Fibroblast of lung (primary cell): ENCODE measurements around the gene CHST11. TPM values are rescaled to one million over a fixed set of nuclear protein-coding genes. Genes with fewer than 3 reads are reported as not detected.

Experiments
- DNase-seq, 2 donors: peaks; one replicate each; pipeline versions ENCODE4 v3.0.0 to v3.0.0-alpha.2; 2010; ENCODE audit warnings: low read depth in 2 of 2
- H2AFZ ChIP-seq: 2 replicates; pipeline ENCODE4 v1.5.1; 2012; ENCODE audit warnings: low read length, control low read depth, inconsistent platforms
- H3K27ac ChIP-seq: 2 replicates; pipeline ENCODE4 v1.5.1; 2011; ENCODE audit warnings: low read length, control low read depth; ENCODE audit not compliant: insufficient read depth
- H3K27me3 ChIP-seq: 2 replicates; pipeline ENCODE4 v1.5.1; 2011; ENCODE audit warnings: mild to moderate bottlenecking, low read length; ENCODE audit not compliant: control insufficient read depth, insufficient read depth
- H3K36me3 ChIP-seq: 2 replicates; pipeline ENCODE4 v1.5.1; 2011; ENCODE audit warnings: low read length; ENCODE audit not compliant: control insufficient read depth, insufficient read depth
- H3K4me1 ChIP-seq: 2 replicates; pipeline ENCODE4 v1.5.1; 2011; ENCODE audit warnings: low read length; ENCODE audit not compliant: control insufficient read depth, insufficient read depth; ENCODE audit errors: extremely low read depth
- H3K4me2 ChIP-seq: 2 replicates; pipeline ENCODE4 v1.5.1; 2011; ENCODE audit warnings: low read length, control low read depth; ENCODE audit not compliant: insufficient read depth; ENCODE audit errors: extremely low read depth
- H3K4me3 ChIP-seq, 4 experiments: fragments of 200-600 bp in 1 of 4; sonication (generic) in 1 of 4; replicated peaks in 1 of 4; 2 replicates each; pipeline ENCODE4 v1.5.1; 2011 to 2016; ENCODE audit warnings: low read length in 4 of 4, low read depth in 3 of 4, mild to moderate bottlenecking in 3 of 4, control low read depth in 2 of 4, inconsistent platforms in 1 of 4, mixed read lengths in 1 of 4; ENCODE audit not compliant: insufficient read depth in 1 of 4; ENCODE audit errors: control extremely low read depth in 1 of 4
- H3K79me2 ChIP-seq: 2 replicates; pipeline ENCODE4 v1.5.1; 2012; ENCODE audit warnings: mild to moderate bottlenecking, low read length, inconsistent platforms; ENCODE audit not compliant: control insufficient read depth, insufficient read depth
- H3K9ac ChIP-seq: 2 replicates; pipeline ENCODE4 v1.5.1; 2011; ENCODE audit warnings: mild to moderate bottlenecking, low read length, control low read depth; ENCODE audit not compliant: insufficient read depth
- H3K9me3 ChIP-seq: 2 replicates; pipeline ENCODE4 v1.5.1; 2012; ENCODE audit warnings: low read depth, low read length; ENCODE audit not compliant: control insufficient read depth, insufficient read depth
- H4K20me1 ChIP-seq: 2 replicates; pipeline ENCODE4 v1.5.1; 2011; ENCODE audit warnings: low read length; ENCODE audit not compliant: control insufficient read depth, insufficient read depth; ENCODE audit errors: extremely low read depth
- EZH2 ChIP-seq: IDR thresholded peaks from 2 replicates; pipeline ENCODE4 v1.5.1; 2012; ENCODE audit warnings: low read length, control low read depth, mild to moderate bottlenecking; ENCODE audit errors: missing control alignments
- polyA plus RNA-seq, 2 donors: library from polyadenylated mRNA; depleted of rRNA in 1 of 2; stranded (reverse) in 1 of 2; unstranded in 1 of 2; fragments of >200 nt; gene quantifications; 2 replicates each; pipeline ENCODE4 v1.2.1, GENCODE V29; 2011 to 2012; ENCODE audit warnings: missing spikeins in 1 of 2
- total RNA-seq: library from RNA; depleted of rRNA; stranded (reverse); fragments of >200 nt; gene quantifications from 2 replicates; pipeline ENCODE4 v1.2.1, GENCODE V29; 2014
- TF ChIP-seq, protein P1 (sequence below), 2 donors: IDR thresholded peaks in 1 of 2; conservative IDR thresholded peaks in 1 of 2; 1 replicate in 1 of 2; 2 replicates in 1 of 2; pipeline ENCODE4 v1.5.1; 2011 to 2012; ENCODE audit warnings: low read length in 2 of 2, control low read depth in 1 of 2, inconsistent platforms in 1 of 2, low read depth in 1 of 2, mild to moderate bottlenecking in 1 of 2

The CHST11 gene
- total and polyA plus RNA-seq, 2 donors (not counting 1 experiment from before 2014, with no cell fraction given), result 3.5 to 9.1 TPM

GRCh38 chr12:104450700-104451099, 6.0 kb upstream of the CHST11 start:
- DNase-seq, result no peak
- TF ChIP-seq EZH2, result no peak
- TF ChIP-seq, protein P1, sequence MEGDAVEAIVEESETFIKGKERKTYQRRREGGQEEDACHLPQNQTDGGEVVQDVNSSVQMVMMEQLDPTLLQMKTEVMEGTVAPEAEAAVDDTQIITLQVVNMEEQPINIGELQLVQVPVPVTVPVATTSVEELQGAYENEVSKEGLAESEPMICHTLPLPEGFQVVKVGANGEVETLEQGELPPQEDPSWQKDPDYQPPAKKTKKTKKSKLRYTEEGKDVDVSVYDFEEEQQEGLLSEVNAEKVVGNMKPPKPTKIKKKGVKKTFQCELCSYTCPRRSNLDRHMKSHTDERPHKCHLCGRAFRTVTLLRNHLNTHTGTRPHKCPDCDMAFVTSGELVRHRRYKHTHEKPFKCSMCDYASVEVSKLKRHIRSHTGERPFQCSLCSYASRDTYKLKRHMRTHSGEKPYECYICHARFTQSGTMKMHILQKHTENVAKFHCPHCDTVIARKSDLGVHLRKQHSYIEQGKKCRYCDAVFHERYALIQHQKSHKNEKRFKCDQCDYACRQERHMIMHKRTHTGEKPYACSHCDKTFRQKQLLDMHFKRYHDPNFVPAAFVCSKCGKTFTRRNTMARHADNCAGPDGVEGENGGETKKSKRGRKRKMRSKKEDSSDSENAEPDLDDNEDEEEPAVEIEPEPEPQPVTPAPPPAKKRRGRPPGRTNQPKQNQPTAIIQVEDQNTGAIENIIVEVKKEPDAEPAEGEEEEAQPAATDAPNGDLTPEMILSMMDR (conservative IDR thresholded peaks at IDR 0.05 in 1 of 2, IDR thresholded peaks at IDR 0.05 in 1 of 2; ENCODE audit: low read depth in 1 of 2, low read length in 2 of 2), result no peak
- no peak overlapping the region for H3K4me3 ChIP-seq
- no peak overlapping the region for H3K9ac ChIP-seq
- no peak overlapping the region for H2AFZ ChIP-seq
- H3K79me2 ChIP-seq, result no peaks in the 10 kb centered on the region
- H3K4me1 ChIP-seq, result peaks cover 6% of the 10 kb centered on the region
- no peaks in the 10 kb centered on the region for H4K20me1 ChIP-seq
- no peaks in the 10 kb centered on the region for H3K36me3 ChIP-seq
- H3K4me2 ChIP-seq, result no peak overlapping the region
- no peaks in the 10 kb centered on the region for H3K27me3 ChIP-seq
- H3K9me3 ChIP-seq, result no peaks in the 10 kb centered on the region
- H3K27ac ChIP-seq, result no peak overlapping the region

DNA sequence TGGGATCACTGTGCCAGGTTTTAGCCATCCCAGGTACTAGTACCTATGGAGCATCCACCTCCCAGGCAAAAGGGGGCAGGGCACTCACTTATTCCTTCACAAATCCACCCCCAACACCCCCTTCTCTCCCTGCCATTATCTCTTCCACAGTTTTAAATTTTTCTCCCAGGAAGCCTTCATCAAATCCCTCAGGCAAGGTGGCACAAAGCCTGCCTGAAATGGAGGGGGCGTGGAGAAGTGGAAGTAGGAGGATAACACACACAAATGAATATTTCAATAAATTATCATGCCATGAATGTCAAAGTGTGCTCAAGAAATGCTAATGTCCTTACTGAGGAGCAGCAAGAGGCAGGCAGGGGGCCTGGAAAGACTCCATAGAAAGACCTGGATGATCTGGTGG, 4.7 kb upstream of the CHST11 start:
- no peak overlapping the region for H3K4me3 ChIP-seq
- no peak overlapping the region for H3K4me2 ChIP-seq
- no peak for TF ChIP-seq EZH2
- TF ChIP-seq, protein P1 (conservative IDR thresholded peaks at IDR 0.05 in 1 of 2, IDR thresholded peaks at IDR 0.05 in 1 of 2; ENCODE audit: low read depth in 1 of 2, low read length in 2 of 2), result no peak
- no peak overlapping the region for H2AFZ ChIP-seq
- no peaks in the 10 kb centered on the region for H3K36me3 ChIP-seq
- no peaks in the 10 kb centered on the region for H3K27me3 ChIP-seq
- DNase-seq, result no peak
- no peaks in the 10 kb centered on the region for H3K9me3 ChIP-seq
- peaks cover 6% of the 10 kb centered on the region for H3K4me1 ChIP-seq
- H3K79me2 ChIP-seq, result no peaks in the 10 kb centered on the region
- no peak overlapping the region for H3K27ac ChIP-seq
- no peak overlapping the region for H3K9ac ChIP-seq
- H4K20me1 ChIP-seq, result no peaks in the 10 kb centered on the region

GRCh38 chr12:104453133-104453532, 3.6 kb upstream of the CHST11 start:
- no peaks in the 10 kb centered on the region for H3K36me3 ChIP-seq
- TF ChIP-seq EZH2, result no peak
- TF ChIP-seq, protein P1 (conservative IDR thresholded peaks at IDR 0.05 in 1 of 2, IDR thresholded peaks at IDR 0.05 in 1 of 2; ENCODE audit: low read depth in 1 of 2, low read length in 2 of 2), result no peak
- peaks cover 6% of the 10 kb centered on the region for H3K4me1 ChIP-seq
- no peak overlapping the region for H3K4me2 ChIP-seq
- H3K27me3 ChIP-seq, result no peaks in the 10 kb centered on the region
- no peak overlapping the region for H3K4me3 ChIP-seq
- H3K79me2 ChIP-seq, result peaks cover 8% of the 10 kb centered on the region
- no peak for DNase-seq
- no peaks in the 10 kb centered on the region for H3K9me3 ChIP-seq
- H3K27ac ChIP-seq, result no peak overlapping the region
- H4K20me1 ChIP-seq, result no peaks in the 10 kb centered on the region
- no peak overlapping the region for H3K9ac ChIP-seq
- no peak overlapping the region for H2AFZ ChIP-seq
